MV-4-11 (cell line): Measurements from ENCODE around the gene TXN.
A peak's percentile ranks its signal among the peaks of the same experiment; 100 is the strongest.
"Not testable (repeated sequence)": the region's sequence is repeated elsewhere in the genome, so short reads cannot be mapped to it uniquely, and the experiment has no call there.

Experiments used
- DNase-seq: peaks from one replicate; lab custom pipeline; 2025; lab: John Stamatoyannopoulos, UW

The TXN gene

DNA sequence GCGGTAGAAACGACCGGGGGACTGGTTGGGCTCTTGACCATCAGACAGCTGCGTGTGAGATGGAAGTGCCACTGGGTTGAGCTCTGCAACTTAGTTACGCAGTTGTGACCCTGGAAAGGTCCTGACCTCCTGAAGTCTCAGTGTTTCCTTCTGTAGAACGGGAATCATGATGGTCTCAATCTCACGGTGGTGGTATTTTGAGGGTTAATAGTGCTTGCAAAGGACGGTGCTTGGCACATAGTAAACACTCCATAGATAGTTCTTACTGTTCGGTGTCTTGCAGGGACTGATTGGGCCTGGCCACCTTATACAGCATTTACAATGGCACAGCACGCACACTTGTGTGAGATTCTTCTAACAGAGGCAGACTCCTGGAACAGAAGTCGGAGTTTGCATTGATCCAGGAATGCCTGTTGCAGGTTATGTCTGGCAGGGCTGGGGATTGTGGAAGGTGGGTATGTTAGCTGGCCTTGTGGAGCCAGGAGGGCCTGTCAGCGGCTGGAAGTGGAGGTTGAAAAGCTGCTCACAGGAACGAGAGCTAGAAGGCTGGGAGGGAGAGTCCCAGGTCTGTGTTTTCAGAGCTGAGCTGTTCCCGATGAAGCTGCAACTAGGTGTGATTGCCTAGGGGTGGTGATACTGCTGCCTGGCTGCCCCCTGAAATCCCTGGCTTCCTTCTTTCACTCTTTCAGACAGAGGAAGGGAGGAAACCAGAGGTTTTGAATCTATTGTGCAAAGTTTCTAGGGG, 962 bp upstream of the TXN start:
- DNase-seq: peak; percentile 63

GRCh38 chr9:110255463-110256379, 586 bp downstream of the TXN start:
- peak; percentile 29 for DNase-seq

- no peak for DNase-seq
Observed at GRCh38 chr9:110255034-110255462, 1.3 kb downstream of the TXN start.

DNA sequence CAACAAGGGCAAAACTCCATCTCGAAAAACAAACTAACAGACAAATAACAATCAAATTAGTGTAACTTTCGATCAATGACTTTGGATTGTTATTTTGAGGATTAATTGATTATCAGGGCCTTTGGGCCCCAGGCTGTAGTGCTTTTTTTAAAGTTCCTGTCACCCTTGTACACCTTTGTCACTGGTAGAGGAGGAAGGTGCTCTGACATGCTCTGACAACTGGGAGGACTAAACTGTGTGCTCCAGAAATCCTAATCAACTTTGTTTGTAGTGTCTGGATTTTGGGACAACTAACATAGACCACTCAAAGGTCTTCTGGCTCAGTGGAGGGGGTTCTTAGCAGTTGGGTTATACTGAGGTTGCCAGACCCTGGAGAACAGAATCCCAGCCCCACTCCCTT, 1.8 kb downstream of the TXN start:
- no peak for DNase-seq

GRCh38 chr9:110252509-110253139, 3.7 kb downstream of the TXN start:
- DNase-seq: peak; percentile 42

- DNase-seq: not testable (repeated sequence)
Observed at GRCh38 chr9:110251770-110252169, 4.5 kb downstream of the TXN start.

DNA sequence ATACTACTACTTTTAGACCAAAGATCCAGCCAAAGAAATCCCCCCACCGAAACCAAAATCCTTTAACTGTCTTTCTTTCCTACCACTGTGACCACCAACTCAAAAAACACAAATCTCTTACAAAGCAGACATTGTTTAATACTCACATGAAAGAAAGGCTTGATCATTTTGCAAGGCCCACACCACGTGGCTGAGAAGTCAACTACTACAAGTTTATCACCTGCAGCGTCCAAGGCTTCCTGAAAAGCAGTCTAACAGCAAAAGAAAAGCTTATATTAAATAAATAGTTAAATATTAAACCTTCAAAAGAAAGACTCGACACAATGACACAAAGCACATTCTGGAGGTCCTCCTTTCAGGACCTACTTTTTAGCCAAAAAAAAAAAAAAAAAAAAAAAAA, 5.1 kb downstream of the TXN start:
- no peak for DNase-seq

- no peak for DNase-seq
Observed at GRCh38 chr9:110249603-110250002, 6.7 kb downstream of the TXN start.

- DNase-seq: no peak
Observed at GRCh38 chr9:110248361-110248760, 7.9 kb downstream of the TXN start.

GRCh38 chr9:110246214-110246613, 10.1 kb downstream of the TXN start:
- no peak for DNase-seq

DNA sequence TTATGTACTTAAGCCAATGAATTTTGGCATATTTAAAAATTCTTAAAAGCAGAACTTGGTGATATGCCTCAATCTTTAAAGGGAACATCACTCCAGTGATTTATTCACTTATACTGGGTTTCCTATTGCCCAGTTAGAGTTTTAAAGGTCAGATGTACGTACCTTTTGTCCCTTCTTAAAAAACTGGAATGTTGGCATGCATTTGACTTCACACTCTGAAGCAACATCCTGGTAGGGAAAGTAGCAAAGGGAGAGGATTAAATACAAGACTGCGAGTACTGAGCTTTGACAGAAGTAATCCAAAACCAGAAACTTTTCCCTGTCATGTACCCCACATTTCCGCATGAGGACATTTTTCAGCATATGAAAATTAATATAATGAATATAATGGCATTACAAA, 11.7 kb downstream of the TXN start:
- peak; percentile 22 for DNase-seq

- DNase-seq: no peak
Observed at GRCh38 chr9:110241858-110242321, 14.4 kb downstream of the TXN start.

DNA sequence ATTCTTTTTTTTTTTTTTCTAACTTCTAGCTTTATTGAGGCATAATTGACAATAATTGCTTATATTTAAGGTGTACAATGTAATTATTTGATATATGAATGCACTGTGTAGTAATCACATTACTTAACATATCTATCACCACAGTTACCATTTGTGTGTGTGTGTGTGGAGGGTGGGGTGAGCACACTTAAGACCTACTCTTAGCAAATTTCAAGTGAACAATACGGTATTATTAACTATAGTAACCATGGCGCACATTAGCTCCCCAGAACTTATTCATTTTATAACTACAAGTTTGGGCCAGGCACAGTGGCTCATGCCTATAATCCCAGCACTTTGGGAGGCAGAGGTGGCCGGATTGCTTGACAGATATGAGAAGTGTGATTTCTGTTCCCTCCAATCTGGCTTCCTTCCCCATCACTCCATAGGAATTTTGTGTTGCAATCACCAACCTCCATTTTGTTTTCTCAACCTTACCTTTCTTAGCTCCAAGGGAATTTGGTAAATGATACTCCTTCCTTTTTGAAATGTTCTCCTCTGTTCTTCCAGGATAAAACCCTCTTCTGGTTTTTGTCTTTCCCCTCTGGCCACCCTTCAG, 14.9 kb downstream of the TXN start:
- DNase-seq: no peak

DNA sequence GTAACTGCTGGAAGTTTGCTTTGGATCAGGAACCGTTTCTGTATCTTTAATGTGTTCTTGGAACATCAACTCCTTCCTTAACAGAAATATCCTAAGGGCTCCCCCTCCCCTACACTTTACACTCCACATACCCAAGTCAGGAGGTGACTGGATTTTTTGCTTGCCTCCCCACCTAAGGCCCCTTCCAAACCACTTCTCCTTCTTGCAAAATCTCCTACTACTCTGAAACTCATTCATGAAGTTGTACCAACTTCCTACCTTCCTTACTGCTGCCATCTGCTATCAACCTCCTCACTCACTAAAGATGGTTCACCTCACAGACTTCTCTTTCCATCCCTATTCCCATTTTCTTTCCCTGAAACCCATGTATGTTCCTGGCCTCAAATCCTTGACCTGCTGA, 16.1 kb downstream of the TXN start:
- peak; percentile 31 for DNase-seq

DNA sequence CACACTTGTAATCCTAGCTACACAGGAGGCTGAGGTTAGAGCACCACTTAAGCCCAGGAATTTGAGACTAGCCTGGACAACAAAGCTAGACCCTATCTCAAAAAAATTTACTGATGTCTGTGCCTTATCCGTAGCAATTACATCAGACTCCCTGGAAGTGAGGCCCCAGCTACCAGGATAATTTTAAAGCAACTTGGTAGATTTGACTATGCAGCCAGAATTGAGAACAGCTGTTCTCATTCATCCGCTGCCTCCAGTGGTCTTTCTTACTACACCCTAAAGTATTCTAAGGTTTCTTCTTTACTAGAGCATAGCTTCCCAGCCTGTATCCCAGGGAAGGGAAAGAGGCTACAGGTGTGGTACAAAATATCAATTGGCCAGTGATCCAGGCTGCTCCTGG, 28.0 kb downstream of the TXN start:
- DNase-seq: no peak

DNA sequence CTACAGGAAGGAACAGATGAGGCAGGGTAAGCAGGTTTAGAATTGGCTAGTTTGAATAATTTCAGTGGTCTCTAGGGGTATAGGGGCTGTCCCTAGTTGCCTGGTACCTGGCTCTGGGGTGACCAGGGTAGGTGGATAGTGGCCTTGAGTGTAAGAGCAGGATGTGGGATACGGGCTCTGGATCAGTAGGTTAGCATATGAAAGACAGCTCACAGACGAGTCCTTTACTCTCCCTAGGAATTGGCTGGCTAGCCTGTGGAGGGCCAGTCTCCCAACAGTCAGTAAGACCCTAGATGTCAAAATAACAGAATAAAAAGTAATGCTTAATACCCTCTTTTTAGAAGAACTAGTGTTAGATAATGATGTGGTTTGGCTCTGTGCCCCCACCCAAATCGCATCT, 31.7 kb downstream of the TXN start:
- DNase-seq: no peak

DNA sequence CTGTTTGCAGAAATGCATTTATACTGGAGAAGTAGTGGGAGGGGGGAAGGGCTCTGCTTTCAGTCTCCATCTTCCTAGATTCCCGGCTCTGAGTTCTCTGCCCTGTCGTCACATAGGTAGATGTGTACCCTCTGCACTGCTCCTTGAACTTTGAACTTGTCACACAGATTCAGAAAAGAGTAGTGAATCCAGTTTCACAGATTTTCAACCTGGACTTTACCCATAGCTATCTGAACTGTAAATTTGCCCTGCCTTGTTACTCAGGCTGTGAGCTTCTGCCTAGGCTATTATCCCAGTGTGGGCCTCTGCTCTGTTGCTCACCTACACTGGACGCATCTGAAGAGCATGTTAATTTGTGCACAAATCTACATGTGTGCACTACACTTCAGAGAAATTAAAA, 35.5 kb downstream of the TXN start:
- DNase-seq: no peak

GRCh38 chr9:110217656-110218099, 38.6 kb downstream of the TXN start:
- peak; percentile 54 for DNase-seq

GRCh38 chr9:110214586-110215355, 41.5 kb downstream of the TXN start:
- no peak for DNase-seq

GRCh38 chr9:110214090-110214489, 42.2 kb downstream of the TXN start:
- DNase-seq: no peak

GRCh38 chr9:110213413-110214044, 42.8 kb downstream of the TXN start:
- no peak for DNase-seq
